H9 (cell line): ENCODE measurements around the gene MPV17L2. TPM values are rescaled to one million over a fixed set of nuclear protein-coding genes. Genes with fewer than 3 reads are reported as not detected.
A peak's percentile ranks its signal among the peaks of the same experiment; 100 is the strongest.

Experiments
- DNase-seq: peaks from one replicate; pipeline ENCODE4 v3.0.0-alpha.2; 2017
- H2AFZ ChIP-seq: one replicate; pipeline ENCODE4 v1.6.1; 2013; ENCODE audit warnings: mild to moderate bottlenecking, low read length, control low read depth, moderate library complexity
- H2AK5ac ChIP-seq: 2 replicates; pipeline ENCODE4 v1.6.1; 2013; ENCODE audit warnings: low read length, control low read depth, mixed read lengths; ENCODE audit not compliant: insufficient read length
- H2BK120ac ChIP-seq: one replicate; pipeline ENCODE4 v1.6.1; 2013; ENCODE audit warnings: low read depth, mild to moderate bottlenecking, low read length, control low read depth, inconsistent platforms; ENCODE audit not compliant: poor library complexity, severe bottlenecking
- H2BK12ac ChIP-seq: 2 replicates; pipeline ENCODE4 v1.6.1; 2013; ENCODE audit warnings: low read length, control low read depth, mixed read lengths, low read depth; ENCODE audit not compliant: insufficient read length
- H2BK15ac ChIP-seq: 2 replicates; pipeline ENCODE4 v1.6.1; 2013; ENCODE audit warnings: low read depth, low read length, control low read depth
- H2BK20ac ChIP-seq: one replicate; pipeline ENCODE4 v1.6.1; 2013; ENCODE audit warnings: low read depth, mild to moderate bottlenecking, low read length, control low read depth, inconsistent platforms; ENCODE audit not compliant: poor library complexity, severe bottlenecking
- H2BK5ac ChIP-seq: 2 replicates; pipeline ENCODE4 v1.6.1; 2013; ENCODE audit warnings: low read length, control low read depth, mixed read lengths; ENCODE audit not compliant: insufficient read length
- H3K14ac ChIP-seq: 2 replicates; pipeline ENCODE4 v1.6.1; 2013; ENCODE audit warnings: low read length, control low read depth; ENCODE audit not compliant: insufficient read depth
- H3K18ac ChIP-seq: 2 replicates; pipeline ENCODE4 v1.6.1; 2013; ENCODE audit warnings: low read depth, mild to moderate bottlenecking, mixed read lengths, low read length, control low read depth; ENCODE audit not compliant: insufficient read length
- H3K23ac ChIP-seq: 2 replicates; pipeline ENCODE4 v1.6.1; 2013; ENCODE audit warnings: low read length, control low read depth, mixed read lengths, low read depth; ENCODE audit not compliant: insufficient read length
- H3K23me2 ChIP-seq: 2 replicates; pipeline ENCODE4 v1.6.1; 2013; ENCODE audit warnings: low read depth, mild to moderate bottlenecking, mixed read lengths, low read length, control low read depth; ENCODE audit not compliant: insufficient read length, poor library complexity, severe bottlenecking
- H3K27ac ChIP-seq: 2 replicates; pipeline ENCODE4 v1.5.1; 2013; ENCODE audit warnings: low read length, control low read depth, mixed read lengths, low read depth; ENCODE audit not compliant: insufficient read length
- H3K27me3 ChIP-seq: 2 replicates; pipeline ENCODE4 v1.6.1; 2013; ENCODE audit warnings: low read length, control low read depth, inconsistent platforms; ENCODE audit not compliant: insufficient read depth
- H3K4ac ChIP-seq: 2 replicates; pipeline ENCODE4 v1.6.1; 2013; ENCODE audit warnings: low read depth, mild to moderate bottlenecking, control low read depth, inconsistent platforms, low read length, moderate library complexity
- H3K4me1 ChIP-seq: 2 replicates; pipeline ENCODE4 v1.6.1; 2013; ENCODE audit warnings: low read length, control low read depth, inconsistent platforms; ENCODE audit not compliant: insufficient read depth
- H3K4me2 ChIP-seq: 2 replicates; pipeline ENCODE4 v1.6.1; 2013; ENCODE audit warnings: low read length, control low read depth, mixed read lengths; ENCODE audit not compliant: insufficient read length, insufficient read depth
- H3K56ac ChIP-seq: 2 replicates; pipeline ENCODE4 v1.6.1; 2013; ENCODE audit warnings: low read depth, mild to moderate bottlenecking, mixed read lengths, low read length, control low read depth; ENCODE audit not compliant: insufficient read length
- H3K79me1 ChIP-seq: 2 replicates; pipeline ENCODE4 v1.6.1; 2013; ENCODE audit warnings: low read depth, mild to moderate bottlenecking, moderate library complexity, low read length, control low read depth, inconsistent platforms; ENCODE audit not compliant: insufficient read depth, poor library complexity, severe bottlenecking
- H3K79me2 ChIP-seq: 2 replicates; pipeline ENCODE4 v1.6.1; 2013; ENCODE audit warnings: low read length, control low read depth, inconsistent platforms; ENCODE audit not compliant: insufficient read depth
- H3K9ac ChIP-seq: 2 replicates; pipeline ENCODE4 v1.6.1; 2013; ENCODE audit warnings: low read length, control low read depth, mixed read lengths; ENCODE audit not compliant: insufficient read length; ENCODE audit errors: extremely low read depth
- H3K9me3 ChIP-seq: one replicate; pipeline ENCODE4 v1.6.1; 2013; ENCODE audit warnings: low read depth, low read length, inconsistent platforms; ENCODE audit not compliant: control insufficient read depth
- H3T11ph ChIP-seq: one replicate; pipeline ENCODE4 v1.6.1; 2013; ENCODE audit warnings: mild to moderate bottlenecking, low read length, control low read depth, inconsistent platforms
- H4K20me1 ChIP-seq: one replicate; pipeline ENCODE4 v1.6.1; 2013; ENCODE audit not compliant: control insufficient read depth, insufficient read length, insufficient read depth
- H4K5ac ChIP-seq: 2 replicates; pipeline ENCODE4 v1.6.1; 2013; ENCODE audit warnings: low read depth, mild to moderate bottlenecking, mixed read lengths, low read length, control low read depth; ENCODE audit not compliant: insufficient read length
- H4K8ac ChIP-seq: replicated peaks from 2 replicates; pipeline ENCODE4 v1.6.1; 2013; ENCODE audit warnings: low read length, control low read depth, mixed read lengths, low read depth; ENCODE audit not compliant: insufficient read length
- H4K91ac ChIP-seq: 2 replicates; pipeline ENCODE4 v1.6.1; 2013; ENCODE audit warnings: low read depth, mild to moderate bottlenecking, moderate library complexity, mixed read lengths, low read length, control low read depth; ENCODE audit not compliant: insufficient read length
- H3K27ac Mint-ChIP-seq, 3 experiments: 2 replicates in 2 of 3; 3 replicates in 1 of 3; pipeline ENCODE4 v1.8.0; 2020 to 2021; ENCODE audit warnings: mixed read lengths in 3 of 3, mild to moderate bottlenecking in 1 of 3, moderate library complexity in 1 of 3
- H3K27me3 Mint-ChIP-seq: 2 replicates; pipeline ENCODE4 v1.8.0; 2021; ENCODE audit warnings: low read depth, mild to moderate bottlenecking, moderate library complexity, mixed read lengths
- H3K36me3 Mint-ChIP-seq, 3 experiments: 2 replicates in 2 of 3; 3 replicates in 1 of 3; pipeline ENCODE4 v1.8.0; 2020 to 2021; ENCODE audit warnings: low read depth in 3 of 3, mixed read lengths in 3 of 3; ENCODE audit not compliant: insufficient read depth in 1 of 3
- H3K4me1 Mint-ChIP-seq, 2 experiments: 2 replicates each; pipeline ENCODE4 v1.8.0; 2020; ENCODE audit warnings: mixed read lengths in 2 of 2
- H3K4me3 Mint-ChIP-seq, 2 experiments: 2 replicates in 1 of 2; 3 replicates in 1 of 2; pipeline ENCODE4 v1.8.0; 2020 to 2021; ENCODE audit warnings: mild to moderate bottlenecking in 2 of 2, mixed read lengths in 2 of 2, moderate library complexity in 1 of 2
- H3K9me3 Mint-ChIP-seq, 2 experiments: 2 replicates in 1 of 2; 3 replicates in 1 of 2; pipeline ENCODE4 v1.8.0; 2020; ENCODE audit warnings: mild to moderate bottlenecking in 2 of 2, mixed read lengths in 2 of 2, moderate library complexity in 1 of 2
- WGBS: extraction: QIAGEN DNeasy Blood & Tissue Kit; methylation state at CpG from one replicate; pipeline ENCODE4 v1.1.7; 2013; ENCODE audit warnings: missing lambda C conversion rate, low lambda C conversion rate, mixed read lengths; ENCODE audit not compliant: insufficient read length; ENCODE audit errors: extremely low coverage; 5-methylcytosine and 5-hydroxymethylcytosine counted together
- total RNA-seq: library from RNA; stranded (reverse); gene quantifications from 2 replicates; pipeline ENCODE4 v1.2.1, GENCODE V29; 2021
- TF ChIP-seq, protein P1 (sequence below): fragments of 200-600 bp; sonication (generic); conservative IDR thresholded peaks from 3 replicates; pipeline ENCODE4 v1.8.0; 2021; ENCODE audit warnings: antibody characterized with exemption, mild to moderate bottlenecking

MPV17L2 gene
- total RNA-seq, 1 experiment from 2014 or later = 26.4 TPM

DNA sequence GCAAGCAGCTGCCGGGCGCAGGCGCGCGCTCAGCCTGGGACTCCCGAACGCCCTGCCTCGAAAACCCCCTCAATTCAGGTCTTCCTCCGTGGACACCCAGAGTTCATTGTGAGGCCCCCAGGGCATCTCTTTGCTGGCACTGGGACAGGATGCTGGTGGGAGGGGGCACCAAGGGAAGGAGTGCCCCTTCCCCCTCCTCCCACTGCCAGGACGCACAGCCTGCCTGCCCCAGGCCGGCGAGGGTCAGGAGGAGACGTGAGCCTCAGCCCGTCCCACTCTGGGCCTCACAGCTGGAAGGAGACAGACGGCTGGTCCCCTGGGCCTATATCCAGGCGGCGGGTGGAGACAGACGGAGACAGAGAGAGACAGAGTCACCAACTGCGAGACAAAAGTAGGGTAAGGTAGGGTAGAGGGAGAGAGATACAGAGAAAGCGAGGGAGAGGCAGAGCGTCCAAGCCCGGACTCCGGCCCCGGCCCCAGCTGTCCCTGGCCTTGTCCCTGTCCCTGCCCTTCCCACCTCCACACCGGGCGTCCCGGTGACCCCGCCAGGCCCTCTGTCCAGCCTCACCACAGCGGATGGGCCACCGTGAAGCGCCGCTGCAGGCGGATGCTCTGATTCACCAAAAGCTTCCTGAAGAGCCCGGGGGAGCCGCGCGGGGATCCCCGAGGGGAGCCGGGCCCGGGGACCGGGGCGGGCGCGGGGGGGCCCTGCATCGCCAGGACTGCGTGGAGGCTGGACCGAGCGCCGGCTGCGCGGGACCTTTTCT lies 32.9 kb downstream of the MPV17L2 start, which contains the start of gene PDE4C:
PDE4C (minus strand) TSS at position 737 of the 767 bp plus-strand sequence; CDS start at position 714, 23 bp downstream.
- H3K27me3 ChIP-seq = peaks cover 2% of the 10 kb centered on the region; the same call in 1 of the 2 replicates
- no peak within 1 kb of the TSS for H3K56ac ChIP-seq
- Mint-ChIP-seq H3K9me3 (peaks cover 0 to 2% of the 10 kb centered on the region in 2 experiments; a peak in 2 of 5 replicates), H3K36me3 (no peaks in the 10 kb centered on the region; a peak in 1 of 7 replicates), H3K4me3 (peak within 1 kb of the TSS; percentile 78 to 97), H3K27ac (peak within 1 kb of the TSS in 1 of 3 experiments; percentile 63; a peak in 1 of 7 replicates), H3K4me1 (peaks cover 29 to 40% of the 10 kb centered on the region in 2 experiments), H3K27me3 (peaks cover 34% of the 10 kb centered on the region)
- no peaks in the 10 kb centered on the region for H3K79me1 ChIP-seq
- no peak within 1 kb of the TSS for H2AFZ ChIP-seq
- no peak within 1 kb of the TSS for H3K23ac ChIP-seq
- H2BK5ac ChIP-seq = no peak within 1 kb of the TSS
- H3T11ph ChIP-seq = no peak within 1 kb of the TSS
- no peaks in the 10 kb centered on the region for H3K9me3 ChIP-seq
- H3K4ac ChIP-seq = no peak within 1 kb of the TSS
- no peaks in the 10 kb centered on the region for H3K4me1 ChIP-seq
- no peak within 1 kb of the TSS for H2AK5ac ChIP-seq
- H3K4me2 ChIP-seq = peak within 1 kb of the TSS; percentile 60
- no peak within 1 kb of the TSS for H3K27ac ChIP-seq
- H3K79me2 ChIP-seq = no peaks in the 10 kb centered on the region
- no peak within 1 kb of the TSS for H4K91ac ChIP-seq
- no peak within 1 kb of the TSS for H4K5ac ChIP-seq
- no peak within 1 kb of the TSS for H3K9ac ChIP-seq
- no peaks in the 10 kb centered on the region for H4K20me1 ChIP-seq
- H3K18ac ChIP-seq = no peak within 1 kb of the TSS
- H3K23me2 ChIP-seq = peaks cover 4% of the 10 kb centered on the region
- no peak within 1 kb of the TSS; the same call in 1 of the 2 replicates for H3K14ac ChIP-seq
- no peak within 1 kb of the TSS for H2BK120ac ChIP-seq
- TF ChIP-seq, protein P1, sequence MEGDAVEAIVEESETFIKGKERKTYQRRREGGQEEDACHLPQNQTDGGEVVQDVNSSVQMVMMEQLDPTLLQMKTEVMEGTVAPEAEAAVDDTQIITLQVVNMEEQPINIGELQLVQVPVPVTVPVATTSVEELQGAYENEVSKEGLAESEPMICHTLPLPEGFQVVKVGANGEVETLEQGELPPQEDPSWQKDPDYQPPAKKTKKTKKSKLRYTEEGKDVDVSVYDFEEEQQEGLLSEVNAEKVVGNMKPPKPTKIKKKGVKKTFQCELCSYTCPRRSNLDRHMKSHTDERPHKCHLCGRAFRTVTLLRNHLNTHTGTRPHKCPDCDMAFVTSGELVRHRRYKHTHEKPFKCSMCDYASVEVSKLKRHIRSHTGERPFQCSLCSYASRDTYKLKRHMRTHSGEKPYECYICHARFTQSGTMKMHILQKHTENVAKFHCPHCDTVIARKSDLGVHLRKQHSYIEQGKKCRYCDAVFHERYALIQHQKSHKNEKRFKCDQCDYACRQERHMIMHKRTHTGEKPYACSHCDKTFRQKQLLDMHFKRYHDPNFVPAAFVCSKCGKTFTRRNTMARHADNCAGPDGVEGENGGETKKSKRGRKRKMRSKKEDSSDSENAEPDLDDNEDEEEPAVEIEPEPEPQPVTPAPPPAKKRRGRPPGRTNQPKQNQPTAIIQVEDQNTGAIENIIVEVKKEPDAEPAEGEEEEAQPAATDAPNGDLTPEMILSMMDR = no peak
- H2BK15ac ChIP-seq = no peak within 1 kb of the TSS
- H4K8ac ChIP-seq = no peak within 1 kb of the TSS
- H2BK12ac ChIP-seq = no peak within 1 kb of the TSS
- no peak within 1 kb of the TSS for H2BK20ac ChIP-seq
- no CpG with 5 or more reads among the region's 51 CpGs for WGBS
- DNase-seq = peak; percentile 55
